ENCODE data around the gene GALNT2.

- no peak for TF ChIP-seq CTCF (IDR thresholded peaks at IDR 0.05 in 2 of 3, conservative IDR thresholded peaks at IDR 0.05 in 1 of 3; ENCODE audit: insufficient read depth in 2 of 3, low read depth in 1 of 3, low read length in 3 of 3)
- TF ChIP-seq PYGO2 (tag; IDR thresholded peaks at IDR 0.05) = no peak
- TF ChIP-seq MXI1 (IDR thresholded peaks at IDR 0.05; ENCODE audit: low read depth, low read length) = no peak
- no peak for TF ChIP-seq BCL6 (CRISPR knock-in tag; IDR thresholded peaks at IDR 0.05)
- TF ChIP-seq EP300 (IDR thresholded peaks at IDR 0.05; ENCODE audit: low read length) = no peak
- TF ChIP-seq MYC (IDR thresholded peaks at IDR 0.05; ENCODE audit: low read depth, low read length) = no peak
- TF ChIP-seq MYC (CRISPR knock-in tag; IDR thresholded peaks at IDR 0.05; ENCODE audit: borderline replicate concordance, low read depth) = no peak
- no peak for TF ChIP-seq RNF2 (IDR thresholded peaks at IDR 0.05)
- TF ChIP-seq HOXB6 (CRISPR knock-in tag; IDR thresholded peaks at IDR 0.05; ENCODE audit: borderline replicate concordance) = no peak
- TF ChIP-seq NCOA2 (IDR thresholded peaks at IDR 0.05; ENCODE audit: partially characterized antibody in 2 of 2) = no peak
- no peak for TF ChIP-seq NKRF (IDR thresholded peaks at IDR 0.05; ENCODE audit: borderline replicate concordance)
- TF ChIP-seq, protein P1, sequence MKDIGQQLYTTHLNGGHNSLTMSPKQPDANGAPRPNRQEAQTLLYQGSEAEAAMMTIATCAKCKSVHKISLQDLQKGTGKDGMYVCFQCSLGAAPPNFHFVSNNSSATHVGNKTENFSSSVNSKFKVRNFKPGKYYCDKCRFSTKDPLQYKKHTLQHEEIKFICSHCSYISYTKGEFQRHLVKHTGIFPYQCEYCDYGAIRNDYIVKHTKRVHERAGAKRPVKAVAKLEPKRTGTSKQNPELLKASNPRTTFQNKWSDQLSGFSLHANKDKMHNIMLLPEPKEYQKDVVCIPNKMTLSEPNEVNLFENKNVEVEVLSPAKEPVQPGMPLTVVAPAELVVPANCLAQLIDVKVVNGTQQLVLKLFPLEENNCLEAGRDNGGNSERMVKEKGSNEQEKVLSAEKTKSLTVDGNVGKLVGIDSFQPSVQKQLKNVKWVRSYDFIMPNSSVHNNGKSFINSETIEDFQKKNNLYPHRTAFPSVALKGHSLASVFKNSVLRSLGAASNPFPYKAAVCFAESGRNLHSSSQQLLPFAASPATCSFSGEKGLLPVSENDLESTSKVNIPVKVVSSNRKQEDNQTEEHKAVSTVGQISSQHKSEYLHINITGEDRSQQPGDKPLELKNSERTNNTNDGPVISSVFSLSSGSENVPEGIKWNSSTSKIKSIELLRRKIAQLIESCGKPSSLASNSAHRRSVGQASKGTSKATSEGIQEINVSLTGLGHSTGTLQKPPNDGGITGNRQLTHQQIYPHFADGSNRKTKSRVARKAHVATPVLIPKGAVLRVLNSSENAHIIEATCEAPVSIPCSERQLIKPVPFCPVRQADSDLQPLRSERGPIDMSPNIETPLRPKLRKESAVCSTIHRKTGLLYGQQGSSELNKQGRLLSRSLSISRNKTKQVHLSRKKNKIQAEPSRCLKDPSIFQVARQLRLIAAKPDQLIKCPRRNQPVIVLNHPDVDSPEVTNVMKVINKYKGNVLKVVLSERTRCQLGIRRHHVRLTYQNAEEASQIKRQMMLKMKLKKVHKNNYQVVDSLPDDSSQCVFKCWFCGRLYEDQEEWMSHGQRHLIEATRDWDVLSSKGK (CRISPR knock-in tag; IDR thresholded peaks at IDR 0.05) = no peak
- no peak for TF ChIP-seq JUND (IDR thresholded peaks at IDR 0.05; ENCODE audit: borderline replicate concordance, low read depth, low read length)
- no peak for TF ChIP-seq JUND (tag; IDR thresholded peaks at IDR 0.05; ENCODE audit: borderline replicate concordance, low read depth, low read length)
- no peak for TF ChIP-seq USF2 (CRISPR knock-in tag; IDR thresholded peaks at IDR 0.05)
These were observed 45.7 kb downstream of the GALNT2 start for GRCh38 chr1:230112782-230113181.

Data from K562 (cell line).